GM23338 (cell line): ENCODE results near the gene PCYT1A. TPM values are rescaled to one million over a fixed set of nuclear protein-coding genes. Genes with fewer than 3 reads are reported as not detected.

Source experiments
- ATAC-seq: fragments of 200-7000 bp; cut with Tn5 transposase; 3 replicates; pipeline ENCODE4 v1.9.1; 2020
- DNase-seq: peaks from one replicate; pipeline ENCODE4 v3.0.0-alpha.2; 2015; ENCODE audit warnings: low spot score
- H2AFZ ChIP-seq: fragments of 200-600 bp; sonication (generic); 2 replicates; pipeline ENCODE4 v1.8.0; 2016; ENCODE audit warnings: antibody characterized with exemption, mild to moderate bottlenecking, moderate library complexity
- H3F3A ChIP-seq: fragments of 200-600 bp; sonication (generic); replicated peaks from 2 replicates; pipeline ENCODE4 v1.8.0; 2017; ENCODE audit warnings: antibody characterized with exemption, mixed run types, low read depth
- H3K27ac ChIP-seq: fragments of 200-600 bp; sonication (generic); 2 replicates; pipeline ENCODE4 v1.6.1; 2016; ENCODE audit warnings: low read depth
- H3K27me3 ChIP-seq: fragments of 200-600 bp; sonication (generic); 2 replicates; pipeline ENCODE4 v1.8.0; 2016; ENCODE audit warnings: mild to moderate bottlenecking, mixed run types, moderate library complexity; ENCODE audit not compliant: insufficient read depth
- H3K36me3 ChIP-seq: fragments of 200-600 bp; sonication (generic); 2 replicates; pipeline ENCODE4 v1.8.0; 2016; ENCODE audit warnings: mild to moderate bottlenecking; ENCODE audit not compliant: insufficient read depth
- H3K4me1 ChIP-seq: fragments of 200-600 bp; sonication (generic); 2 replicates; pipeline ENCODE4 v1.8.0; 2016; ENCODE audit warnings: mild to moderate bottlenecking, moderate library complexity; ENCODE audit not compliant: insufficient read depth
- H3K4me2 ChIP-seq: fragments of 200-600 bp; sonication (generic); 2 replicates; pipeline ENCODE4 v1.7.1; 2017; ENCODE audit warnings: mixed run types
- H3K4me3 ChIP-seq: fragments of 200-600 bp; sonication (generic); 2 replicates; pipeline ENCODE4 v1.6.1; 2016; ENCODE audit warnings: mixed run types
- H3K79me2 ChIP-seq: fragments of 200-600 bp; sonication (generic); replicated peaks from 2 replicates; pipeline ENCODE4 v1.8.0; 2017; ENCODE audit warnings: mild to moderate bottlenecking; ENCODE audit not compliant: insufficient read depth
- H3K9me2 ChIP-seq: fragments of 200-600 bp; sonication (generic); 2 replicates; pipeline ENCODE4 v1.8.0; 2017; ENCODE audit not compliant: insufficient read depth
- H4K20me1 ChIP-seq: fragments of 200-600 bp; sonication (generic); replicated peaks from 2 replicates; pipeline ENCODE4 v1.8.0; 2017; ENCODE audit warnings: mild to moderate bottlenecking; ENCODE audit not compliant: insufficient read depth
- H3K27ac Mint-ChIP-seq: 2 replicates; pipeline ENCODE4 v1.8.0; 2020; ENCODE audit warnings: inconsistent platforms, mild to moderate bottlenecking, moderate library complexity, mixed read lengths
- H3K27me3 Mint-ChIP-seq: 3 replicates; pipeline ENCODE4 v1.8.0; 2022; ENCODE audit warnings: low read depth, mild to moderate bottlenecking, moderate library complexity, mixed read lengths, inconsistent platforms; ENCODE audit not compliant: insufficient read depth, poor library complexity
- H3K36me3 Mint-ChIP-seq: 3 replicates; pipeline ENCODE4 v1.8.0; 2021; ENCODE audit warnings: low read depth, mild to moderate bottlenecking, inconsistent platforms, moderate library complexity, mixed read lengths
- H3K4me1 Mint-ChIP-seq: 3 replicates; pipeline ENCODE4 v1.8.0; 2020; ENCODE audit warnings: mild to moderate bottlenecking, inconsistent platforms, mixed read lengths
- H3K4me3 Mint-ChIP-seq: 3 replicates; pipeline ENCODE4 v1.8.0; 2021; ENCODE audit warnings: moderate library complexity, mild to moderate bottlenecking, inconsistent platforms, mixed read lengths
- H3K9me3 Mint-ChIP-seq: 3 replicates; pipeline ENCODE4 v1.8.0; 2020; ENCODE audit warnings: moderate library complexity, mild to moderate bottlenecking, inconsistent platforms, mixed read lengths
- CREB1 ChIP-seq: fragments of 250-450 bp; sonication (Bioruptor Pico); IDR thresholded peaks from 2 replicates; pipeline ENCODE4 v1.5.0; 2020; ENCODE audit warnings: low read depth, mild to moderate bottlenecking, moderate library complexity
- EZH2 ChIP-seq: fragments of 200-600 bp; sonication (generic); IDR thresholded peaks from one replicate; pipeline ENCODE4 v1.8.0; 2017; ENCODE audit warnings: antibody characterized with exemption, mild to moderate bottlenecking, low read depth; ENCODE audit not compliant: unreplicated experiment
- EZH2phosphoT487 ChIP-seq: fragments of 200-600 bp; sonication (generic); IDR thresholded peaks from one replicate; pipeline ENCODE4 v1.8.1; 2018; ENCODE audit warnings: antibody characterized with exemption; ENCODE audit not compliant: unreplicated experiment
- JUNB ChIP-seq: IDR thresholded peaks from one replicate; pipeline ENCODE4 v1.6.1; 2016; ENCODE audit warnings: antibody characterized with exemption; ENCODE audit not compliant: unreplicated experiment
- NANOG ChIP-seq: IDR thresholded peaks from 2 replicates; pipeline ENCODE4 v1.6.1; 2016; ENCODE audit warnings: antibody characterized with exemption, borderline replicate concordance
- POLR2AphosphoS5 ChIP-seq: IDR thresholded peaks from 2 replicates; pipeline ENCODE4 v1.6.1; 2016; ENCODE audit warnings: antibody characterized with exemption, low read depth
- STAT1 ChIP-seq: IDR thresholded peaks from one replicate; pipeline ENCODE4 v1.6.1; 2016; ENCODE audit warnings: antibody characterized with exemption; ENCODE audit not compliant: unreplicated experiment
- ZNF114 ChIP-seq: fragments of 250-450 bp; sonication (Bioruptor Pico); IDR thresholded peaks from 2 replicates; pipeline ENCODE4 v1.5.0; 2020; ENCODE audit warnings: mild to moderate bottlenecking, moderate library complexity
- ZNF331 ChIP-seq: fragments of 250-450 bp; sonication (Bioruptor Pico); IDR thresholded peaks from 2 replicates; pipeline ENCODE4 v1.5.0; 2020; ENCODE audit warnings: low read depth, mild to moderate bottlenecking, moderate library complexity
- polyA plus RNA-seq: library from polyadenylated mRNA; unstranded; fragments of >200 nt; fragmentation: Nextera tagmentation; extraction: Ambion mirVana; gene quantifications from 2 replicates; pipeline ENCODE4 v1.2.1, GENCODE V29; 2016
- total RNA-seq: library from RNA; depleted of rRNA; stranded (reverse); fragments of >200 nt; shearing (Covaris generic); gene quantifications from 2 replicates; pipeline ENCODE4 v1.2.3, GENCODE V29; 2014
- TF ChIP-seq, protein P1 (sequence below): IDR thresholded peaks from one replicate; pipeline ENCODE4 v1.6.1; 2018; ENCODE audit warnings: antibody characterized with exemption; ENCODE audit not compliant: unreplicated experiment
- TF ChIP-seq, protein P2 (sequence below), 2 experiments: fragments of 200-600 bp in 1 of 2; sonication (generic) in 1 of 2; conservative IDR thresholded peaks; 2 replicates each; pipeline versions ENCODE4 v1.5.1 to v1.6.1; 2016 to 2017; ENCODE audit warnings: antibody characterized with exemption in 2 of 2, low read depth in 2 of 2, mild to moderate bottlenecking in 2 of 2, moderate library complexity in 1 of 2
- TF ChIP-seq, protein P3 (sequence below): IDR thresholded peaks from 2 replicates; pipeline ENCODE4 v1.6.1; 2016; ENCODE audit warnings: antibody characterized with exemption

PCYT1A gene
- total and polyA plus RNA-seq, 2 experiments from 2014 or later, result 11.6 to 35.8 TPM

- TF ChIP-seq, protein P1, sequence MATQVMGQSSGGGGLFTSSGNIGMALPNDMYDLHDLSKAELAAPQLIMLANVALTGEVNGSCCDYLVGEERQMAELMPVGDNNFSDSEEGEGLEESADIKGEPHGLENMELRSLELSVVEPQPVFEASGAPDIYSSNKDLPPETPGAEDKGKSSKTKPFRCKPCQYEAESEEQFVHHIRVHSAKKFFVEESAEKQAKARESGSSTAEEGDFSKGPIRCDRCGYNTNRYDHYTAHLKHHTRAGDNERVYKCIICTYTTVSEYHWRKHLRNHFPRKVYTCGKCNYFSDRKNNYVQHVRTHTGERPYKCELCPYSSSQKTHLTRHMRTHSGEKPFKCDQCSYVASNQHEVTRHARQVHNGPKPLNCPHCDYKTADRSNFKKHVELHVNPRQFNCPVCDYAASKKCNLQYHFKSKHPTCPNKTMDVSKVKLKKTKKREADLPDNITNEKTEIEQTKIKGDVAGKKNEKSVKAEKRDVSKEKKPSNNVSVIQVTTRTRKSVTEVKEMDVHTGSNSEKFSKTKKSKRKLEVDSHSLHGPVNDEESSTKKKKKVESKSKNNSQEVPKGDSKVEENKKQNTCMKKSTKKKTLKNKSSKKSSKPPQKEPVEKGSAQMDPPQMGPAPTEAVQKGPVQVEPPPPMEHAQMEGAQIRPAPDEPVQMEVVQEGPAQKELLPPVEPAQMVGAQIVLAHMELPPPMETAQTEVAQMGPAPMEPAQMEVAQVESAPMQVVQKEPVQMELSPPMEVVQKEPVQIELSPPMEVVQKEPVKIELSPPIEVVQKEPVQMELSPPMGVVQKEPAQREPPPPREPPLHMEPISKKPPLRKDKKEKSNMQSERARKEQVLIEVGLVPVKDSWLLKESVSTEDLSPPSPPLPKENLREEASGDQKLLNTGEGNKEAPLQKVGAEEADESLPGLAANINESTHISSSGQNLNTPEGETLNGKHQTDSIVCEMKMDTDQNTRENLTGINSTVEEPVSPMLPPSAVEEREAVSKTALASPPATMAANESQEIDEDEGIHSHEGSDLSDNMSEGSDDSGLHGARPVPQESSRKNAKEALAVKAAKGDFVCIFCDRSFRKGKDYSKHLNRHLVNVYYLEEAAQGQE, result no peak
- no peak for TF ChIP-seq POLR2AphosphoS5
- TF ChIP-seq ZNF114, result no peak
- no peak for TF ChIP-seq ZNF331
Measured at GRCh38 chr3:196334982-196335381, 47.5 kb upstream of the PCYT1A start (continued).

DNA sequence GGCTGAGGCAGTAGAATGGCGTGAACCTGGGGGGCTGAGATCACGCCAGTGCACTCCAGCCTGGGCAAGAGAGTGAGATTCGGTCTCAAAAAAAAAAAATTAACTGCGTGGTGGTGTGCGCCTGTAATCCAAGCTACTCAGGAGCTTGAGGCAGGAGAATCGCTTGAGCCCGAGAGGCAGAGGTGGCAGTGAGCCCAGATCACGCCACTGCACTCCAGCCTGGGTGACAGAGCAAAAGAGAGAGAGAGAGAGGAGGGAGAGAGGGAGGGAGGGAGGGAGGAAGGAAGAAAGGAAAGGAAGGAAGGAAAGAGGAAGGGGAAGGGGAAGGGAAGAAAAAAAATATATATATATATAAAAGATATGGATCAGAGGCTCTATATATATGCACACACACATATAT is 44.6 kb upstream of the PCYT1A start:
- H4K20me1 ChIP-seq, result no peaks in the 10 kb centered on the region
- no peaks in the 10 kb centered on the region for H3K36me3 ChIP-seq
- no peak overlapping the region for H3K27ac ChIP-seq
- H3K4me1 ChIP-seq, result peaks cover 3% of the 10 kb centered on the region; the same call in 1 of the 2 replicates
- 0 out of 2 replicates have a peak, but pooled peaks cover 3% of the 10 kb centered on the region for H3F3A ChIP-seq
- no peak overlapping the region for H2AFZ ChIP-seq
- no peaks in the 10 kb centered on the region for H3K9me2 ChIP-seq
- H3K27me3 ChIP-seq, result no peaks in the 10 kb centered on the region
- Mint-ChIP-seq H3K27ac (no peak overlapping the region), H3K27me3 (peaks cover 4% of the 10 kb centered on the region), H3K9me3 (no peaks in the 10 kb centered on the region; the same call in 2 of the 3 replicates), H3K36me3 (no peaks in the 10 kb centered on the region), H3K4me1 (peaks cover 7% of the 10 kb centered on the region; the same call in 2 of the 3 replicates), H3K4me3 (no peak overlapping the region)
- H3K4me2 ChIP-seq, result no peak overlapping the region
- DNase-seq (no peak), ATAC-seq (no peak)
- no peak overlapping the region for H3K4me3 ChIP-seq
- no peaks in the 10 kb centered on the region for H3K79me2 ChIP-seq
- TF ChIP-seq, protein P2, sequence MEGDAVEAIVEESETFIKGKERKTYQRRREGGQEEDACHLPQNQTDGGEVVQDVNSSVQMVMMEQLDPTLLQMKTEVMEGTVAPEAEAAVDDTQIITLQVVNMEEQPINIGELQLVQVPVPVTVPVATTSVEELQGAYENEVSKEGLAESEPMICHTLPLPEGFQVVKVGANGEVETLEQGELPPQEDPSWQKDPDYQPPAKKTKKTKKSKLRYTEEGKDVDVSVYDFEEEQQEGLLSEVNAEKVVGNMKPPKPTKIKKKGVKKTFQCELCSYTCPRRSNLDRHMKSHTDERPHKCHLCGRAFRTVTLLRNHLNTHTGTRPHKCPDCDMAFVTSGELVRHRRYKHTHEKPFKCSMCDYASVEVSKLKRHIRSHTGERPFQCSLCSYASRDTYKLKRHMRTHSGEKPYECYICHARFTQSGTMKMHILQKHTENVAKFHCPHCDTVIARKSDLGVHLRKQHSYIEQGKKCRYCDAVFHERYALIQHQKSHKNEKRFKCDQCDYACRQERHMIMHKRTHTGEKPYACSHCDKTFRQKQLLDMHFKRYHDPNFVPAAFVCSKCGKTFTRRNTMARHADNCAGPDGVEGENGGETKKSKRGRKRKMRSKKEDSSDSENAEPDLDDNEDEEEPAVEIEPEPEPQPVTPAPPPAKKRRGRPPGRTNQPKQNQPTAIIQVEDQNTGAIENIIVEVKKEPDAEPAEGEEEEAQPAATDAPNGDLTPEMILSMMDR (conservative IDR thresholded peaks at IDR 0.05; ENCODE audit: low read depth in 2 of 2), result no peak
- no peak for TF ChIP-seq CREB1 (CRISPR knock-in tag)
- TF ChIP-seq ZNF331, result no peak
- TF ChIP-seq ZNF114, result no peak
- no peak for TF ChIP-seq EZH2
- TF ChIP-seq, protein P3, sequence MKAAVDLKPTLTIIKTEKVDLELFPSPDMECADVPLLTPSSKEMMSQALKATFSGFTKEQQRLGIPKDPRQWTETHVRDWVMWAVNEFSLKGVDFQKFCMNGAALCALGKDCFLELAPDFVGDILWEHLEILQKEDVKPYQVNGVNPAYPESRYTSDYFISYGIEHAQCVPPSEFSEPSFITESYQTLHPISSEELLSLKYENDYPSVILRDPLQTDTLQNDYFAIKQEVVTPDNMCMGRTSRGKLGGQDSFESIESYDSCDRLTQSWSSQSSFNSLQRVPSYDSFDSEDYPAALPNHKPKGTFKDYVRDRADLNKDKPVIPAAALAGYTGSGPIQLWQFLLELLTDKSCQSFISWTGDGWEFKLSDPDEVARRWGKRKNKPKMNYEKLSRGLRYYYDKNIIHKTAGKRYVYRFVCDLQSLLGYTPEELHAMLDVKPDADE, result no peak
- TF ChIP-seq EZH2phosphoT487, result no peak
- TF ChIP-seq STAT1, result no peak
- TF ChIP-seq JUNB, result no peak
- no peak for TF ChIP-seq NANOG
- TF ChIP-seq, protein P1, result no peak
- TF ChIP-seq POLR2AphosphoS5, result no peak
